IPS-20b (cell line): ENCODE data around the gene SLFN14.

Experiments
- H3K27ac ChIP-seq: one replicate; pipeline ENCODE4 v1.5.1; 2013; ENCODE audit warnings: low read length
- H3K27me3 ChIP-seq: 2 replicates; pipeline ENCODE4 v1.6.1; 2013; ENCODE audit warnings: mild to moderate bottlenecking, low read length, inconsistent platforms; ENCODE audit not compliant: insufficient read depth
- H3K36me3 ChIP-seq: 2 replicates; pipeline ENCODE4 v1.6.1; 2013; ENCODE audit warnings: low read depth, mild to moderate bottlenecking, inconsistent platforms, low read length, moderate library complexity; ENCODE audit not compliant: insufficient read depth
- H3K4me1 ChIP-seq: 2 replicates; pipeline ENCODE4 v1.6.1; 2013; ENCODE audit warnings: mild to moderate bottlenecking, control low read depth, inconsistent platforms, low read length, moderate library complexity; ENCODE audit not compliant: insufficient read depth
- H3K4me3 ChIP-seq: 2 replicates; pipeline ENCODE4 v1.5.1; 2013; ENCODE audit warnings: mild to moderate bottlenecking, low read length, inconsistent platforms
- H3K9ac ChIP-seq: 2 replicates; pipeline ENCODE4 v1.6.1; 2013; ENCODE audit warnings: low read depth, mild to moderate bottlenecking, inconsistent platforms, low read length, moderate library complexity
- H3K9me3 ChIP-seq: 2 replicates; pipeline ENCODE4 v1.6.1; 2013; ENCODE audit warnings: mild to moderate bottlenecking, low read depth, low read length, inconsistent platforms; ENCODE audit not compliant: insufficient read depth

Gene SLFN14

GRCh38 chr17:35560703-35561102 lies at the start of gene SLFN14:
Gene SLFN14 (minus strand): TSS chr17:35560819. CDS start chr17:35558062, 2,757 bp downstream.
- Histone ChIP-seq H3K9me3 (no peaks in the 10 kb centered on the region), H3K9ac (no peak within 1 kb of the TSS), H3K4me3 (no peak within 1 kb of the TSS), H3K4me1 (no peaks in the 10 kb centered on the region), H3K27me3 (peaks cover 24% of the 10 kb centered on the region), H3K36me3 (no peaks in the 10 kb centered on the region), H3K27ac (no peak within 1 kb of the TSS)

GRCh38 chr17:35609831-35610230 lies 49.2 kb upstream of the SLFN14 start:
- no peaks in the 10 kb centered on the region for H3K4me1 ChIP-seq
- H3K27ac ChIP-seq, result no peak overlapping the region
- H3K27me3 ChIP-seq, result no peaks in the 10 kb centered on the region
- H3K36me3 ChIP-seq, result peaks cover 68% of the 10 kb centered on the region
- no peak overlapping the region for H3K4me3 ChIP-seq
- no peak overlapping the region for H3K9ac ChIP-seq
- no peaks in the 10 kb centered on the region for H3K9me3 ChIP-seq

GRCh38 chr17:35607239-35607847 lies 46.7 kb upstream of the SLFN14 start:
- peaks cover 76% of the 10 kb centered on the region for H3K36me3 ChIP-seq
- no peak overlapping the region for H3K9ac ChIP-seq
- no peaks in the 10 kb centered on the region for H3K9me3 ChIP-seq
- H3K4me3 ChIP-seq, result no peak overlapping the region
- H3K4me1 ChIP-seq, result no peaks in the 10 kb centered on the region
- H3K27me3 ChIP-seq, result no peaks in the 10 kb centered on the region
- H3K27ac ChIP-seq, result no peak overlapping the region

GRCh38 chr17:35605678-35606077 lies 45.1 kb upstream of the SLFN14 start:
- no peaks in the 10 kb centered on the region for H3K27me3 ChIP-seq
- H3K9me3 ChIP-seq, result no peaks in the 10 kb centered on the region
- no peaks in the 10 kb centered on the region for H3K4me1 ChIP-seq
- no peak overlapping the region for H3K27ac ChIP-seq
- H3K4me3 ChIP-seq, result no peak overlapping the region
- no peak overlapping the region for H3K9ac ChIP-seq
- peaks cover 76% of the 10 kb centered on the region for H3K36me3 ChIP-seq

- no peak overlapping the region for H3K4me3 ChIP-seq
- H3K27ac ChIP-seq, result no peak overlapping the region
- H3K27me3 ChIP-seq, result no peaks in the 10 kb centered on the region
- no peaks in the 10 kb centered on the region for H3K4me1 ChIP-seq
- H3K36me3 ChIP-seq, result peaks cover 83% of the 10 kb centered on the region
- no peaks in the 10 kb centered on the region for H3K9me3 ChIP-seq
- H3K9ac ChIP-seq, result no peak overlapping the region
These were observed 43.1 kb upstream of the SLFN14 start for GRCh38 chr17:35603674-35604073.

GRCh38 chr17:35597604-35598003 lies 37.0 kb upstream of the SLFN14 start:
- H3K4me3 ChIP-seq, result no peak overlapping the region
- H3K4me1 ChIP-seq, result no peaks in the 10 kb centered on the region
- no peaks in the 10 kb centered on the region for H3K27me3 ChIP-seq
- no peak overlapping the region for H3K9ac ChIP-seq
- no peaks in the 10 kb centered on the region for H3K9me3 ChIP-seq
- H3K27ac ChIP-seq, result no peak overlapping the region
- peaks cover 90% of the 10 kb centered on the region for H3K36me3 ChIP-seq

GRCh38 chr17:35596530-35597233 lies 36.1 kb upstream of the SLFN14 start:
- peaks cover 81% of the 10 kb centered on the region for H3K36me3 ChIP-seq
- no peaks in the 10 kb centered on the region for H3K4me1 ChIP-seq
- no peak overlapping the region for H3K4me3 ChIP-seq
- H3K9me3 ChIP-seq, result no peaks in the 10 kb centered on the region
- no peaks in the 10 kb centered on the region for H3K27me3 ChIP-seq
- H3K27ac ChIP-seq, result no peak overlapping the region
- no peak overlapping the region for H3K9ac ChIP-seq

GRCh38 chr17:35596072-35596471 lies 35.5 kb upstream of the SLFN14 start:
- H3K36me3 ChIP-seq, result peaks cover 75% of the 10 kb centered on the region
- no peak overlapping the region for H3K4me3 ChIP-seq
- no peak overlapping the region for H3K27ac ChIP-seq

GRCh38 chr17:35588196-35588920 lies 27.7 kb upstream of the SLFN14 start:
- peak overlapping the region; percentile 89 for H3K4me3 ChIP-seq
- H3K4me1 ChIP-seq, result 0 out of 2 replicates have a peak, but pooled peaks cover 3% of the 10 kb centered on the region
- H3K9ac ChIP-seq, result peak overlapping the region; percentile 91; the same call in 1 of the 2 replicates
- H3K27ac ChIP-seq, result no peak overlapping the region
- H3K36me3 ChIP-seq, result 0 out of 2 replicates have a peak, but pooled peaks cover under 1% of the 10 kb centered on the region
- H3K27me3 ChIP-seq, result 0 out of 2 replicates have a peak, but pooled peaks cover 9% of the 10 kb centered on the region
- no peaks in the 10 kb centered on the region for H3K9me3 ChIP-seq

More at GRCh38 chr17:35596072-35596471, 35.5 kb upstream of the SLFN14 start:
- Histone ChIP-seq H3K9ac (no peak overlapping the region), H3K4me1 (no peaks in the 10 kb centered on the region), H3K9me3 (no peaks in the 10 kb centered on the region), H3K27me3 (no peaks in the 10 kb centered on the region)

GRCh38 chr17:35587074-35587961 lies 26.7 kb upstream of the SLFN14 start, which contains the start of gene AP2B1:
Gene AP2B1 (plus strand): TSS chr17:35587322. CDS start chr17:35594031, 6,709 bp downstream.
- H3K4me1 ChIP-seq, result 0 out of 2 replicates have a peak, but pooled peaks cover 3% of the 10 kb centered on the region
- H3K4me3 ChIP-seq, result peak within 1 kb of the TSS; percentile 89
- H3K9ac ChIP-seq, result peak within 1 kb of the TSS; percentile 91
- H3K9me3 ChIP-seq, result no peaks in the 10 kb centered on the region
- no peaks in the 10 kb centered on the region for H3K36me3 ChIP-seq
- peak within 1 kb of the TSS; percentile 91 for H3K27ac ChIP-seq
- H3K27me3 ChIP-seq, result 0 out of 2 replicates have a peak, but pooled peaks cover 9% of the 10 kb centered on the region
